Measurements from ENCODE around the gene TTC22. TPM values are rescaled to one million over a fixed set of nuclear protein-coding genes. Genes with fewer than 3 reads are reported as not detected.

Gene TTC22
- total and polyA plus RNA-seq, 12 donors: 0.06 to 1.0 (median 0.15) TPM; not detected in 5

DNA sequence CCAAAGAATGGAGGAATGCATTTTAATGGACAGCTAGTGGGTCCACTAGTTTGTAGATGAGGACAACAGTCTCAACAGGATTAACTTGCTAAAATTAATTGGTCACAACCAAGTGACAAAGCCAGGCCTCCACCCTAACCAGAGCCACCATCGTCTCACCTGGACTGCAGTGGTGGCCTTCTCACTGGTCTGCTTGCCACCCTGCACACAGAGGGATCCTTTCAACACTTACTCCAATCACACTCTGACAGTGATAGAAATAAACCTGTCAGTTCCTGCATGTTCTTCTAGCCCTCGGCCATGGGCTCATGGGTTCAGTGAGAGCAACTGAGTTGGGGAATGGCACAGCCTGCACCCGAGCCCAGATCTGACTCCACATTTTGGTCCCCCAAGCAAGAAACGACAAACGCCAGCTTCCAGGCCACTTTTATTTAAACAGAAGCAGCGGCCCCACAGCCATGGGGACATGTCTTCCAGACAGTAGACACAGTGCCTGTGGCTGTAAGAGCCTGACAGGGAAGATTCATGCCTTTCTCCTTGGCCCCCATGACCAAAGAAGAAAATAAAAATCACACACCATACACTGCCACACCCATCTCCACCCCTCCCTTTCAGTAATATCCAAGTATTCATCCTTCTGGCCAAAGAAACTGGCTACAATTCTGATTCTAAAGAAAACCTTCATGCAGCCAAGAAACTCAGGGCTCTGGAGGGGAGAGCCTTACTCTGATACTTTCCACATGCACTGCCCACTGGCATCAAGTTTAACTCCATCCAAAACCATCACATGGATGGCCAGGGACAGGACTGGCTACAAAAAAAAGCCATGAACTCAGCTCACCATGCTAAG, 48.3 kb upstream of the TTC22 start:
- intact Hi-C loops (cut with DNase I): no loop called here
- TF ChIP-seq, protein P1, sequence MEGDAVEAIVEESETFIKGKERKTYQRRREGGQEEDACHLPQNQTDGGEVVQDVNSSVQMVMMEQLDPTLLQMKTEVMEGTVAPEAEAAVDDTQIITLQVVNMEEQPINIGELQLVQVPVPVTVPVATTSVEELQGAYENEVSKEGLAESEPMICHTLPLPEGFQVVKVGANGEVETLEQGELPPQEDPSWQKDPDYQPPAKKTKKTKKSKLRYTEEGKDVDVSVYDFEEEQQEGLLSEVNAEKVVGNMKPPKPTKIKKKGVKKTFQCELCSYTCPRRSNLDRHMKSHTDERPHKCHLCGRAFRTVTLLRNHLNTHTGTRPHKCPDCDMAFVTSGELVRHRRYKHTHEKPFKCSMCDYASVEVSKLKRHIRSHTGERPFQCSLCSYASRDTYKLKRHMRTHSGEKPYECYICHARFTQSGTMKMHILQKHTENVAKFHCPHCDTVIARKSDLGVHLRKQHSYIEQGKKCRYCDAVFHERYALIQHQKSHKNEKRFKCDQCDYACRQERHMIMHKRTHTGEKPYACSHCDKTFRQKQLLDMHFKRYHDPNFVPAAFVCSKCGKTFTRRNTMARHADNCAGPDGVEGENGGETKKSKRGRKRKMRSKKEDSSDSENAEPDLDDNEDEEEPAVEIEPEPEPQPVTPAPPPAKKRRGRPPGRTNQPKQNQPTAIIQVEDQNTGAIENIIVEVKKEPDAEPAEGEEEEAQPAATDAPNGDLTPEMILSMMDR (IDR thresholded peaks at IDR 0.05): no peak
- Histone ChIP-seq H3K9me3 (no peaks in the 10 kb centered on the region), H3K4me3 (no peak overlapping the region), H3K27me3 (no peaks in the 10 kb centered on the region), H3K27ac (no peak overlapping the region), H3K36me3 (peaks cover 0 to 38% (median 0%) of the 10 kb centered on the region in 9 donors), H3K4me1 (peaks cover 0 to 8% (median 0%) of the 10 kb centered on the region in 9 donors)
- 82 to 89% methylated on average over 6 of the region's 6 CpGs for WGBS, 2 donors
- ATAC-seq (peak in 1 of 8 donors; percentile 6), DNase-seq (no peak)

DNA sequence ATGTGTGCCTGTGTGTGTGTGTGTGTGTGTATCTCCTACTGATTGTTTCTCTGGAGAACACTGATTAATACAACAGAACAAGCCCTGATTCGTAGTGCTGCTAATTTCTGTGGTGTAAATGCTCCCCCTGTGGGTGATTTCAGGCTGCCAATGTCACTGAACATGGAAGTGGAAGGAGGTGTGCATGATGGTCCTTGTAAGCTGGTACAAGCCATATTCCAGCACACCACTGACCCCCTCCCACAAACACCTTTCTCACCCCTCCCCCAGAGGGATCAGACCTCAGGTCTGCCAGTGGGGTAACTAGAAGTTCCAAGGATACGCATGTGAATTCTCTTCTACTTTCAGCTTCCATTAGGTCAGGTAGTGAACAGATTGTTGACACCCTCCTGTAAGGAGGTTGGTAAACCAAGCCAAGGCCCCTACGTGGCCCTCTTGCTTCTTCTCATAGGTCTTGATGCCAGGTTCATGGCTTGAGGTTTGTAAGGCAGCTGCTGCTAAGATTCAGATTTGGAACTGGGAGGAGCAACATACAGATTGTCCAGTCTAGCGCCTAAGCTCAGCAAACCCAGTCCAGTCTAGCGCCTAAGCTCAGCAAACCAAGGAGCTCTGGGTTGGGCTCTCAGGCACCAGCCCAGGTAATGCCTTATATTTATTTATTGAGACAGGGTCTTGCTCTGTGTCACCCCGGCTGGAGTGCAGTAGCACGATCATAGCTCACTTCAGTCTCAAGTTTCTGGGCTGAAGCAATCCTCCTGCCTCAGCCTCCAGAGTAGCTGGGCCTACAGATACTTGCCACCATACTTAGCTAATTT, 47.2 kb upstream of the TTC22 start:
- DNase-seq (no peak), ATAC-seq (no peak)
- H3K27me3 ChIP-seq: no peaks in the 10 kb centered on the region
- no peak overlapping the region for H3K27ac ChIP-seq
- peaks cover 0 to 4% (median 0%) of the 10 kb centered on the region in 11 donors for H3K9me3 ChIP-seq
- WGBS, 2 donors: 89 to 90% methylated on average over 7 of the region's 7 CpGs
- peaks cover 0 to 31% (median 0%) of the 10 kb centered on the region in 9 donors for H3K36me3 ChIP-seq
- intact Hi-C loops (cut with DNase I): no loop called here
- no peak overlapping the region for H3K4me3 ChIP-seq
- TF ChIP-seq, protein P1 (IDR thresholded peaks at IDR 0.05): no peak
- H3K4me1 ChIP-seq: peaks cover 0 to 8% (median 0%) of the 10 kb centered on the region in 9 donors

DNA sequence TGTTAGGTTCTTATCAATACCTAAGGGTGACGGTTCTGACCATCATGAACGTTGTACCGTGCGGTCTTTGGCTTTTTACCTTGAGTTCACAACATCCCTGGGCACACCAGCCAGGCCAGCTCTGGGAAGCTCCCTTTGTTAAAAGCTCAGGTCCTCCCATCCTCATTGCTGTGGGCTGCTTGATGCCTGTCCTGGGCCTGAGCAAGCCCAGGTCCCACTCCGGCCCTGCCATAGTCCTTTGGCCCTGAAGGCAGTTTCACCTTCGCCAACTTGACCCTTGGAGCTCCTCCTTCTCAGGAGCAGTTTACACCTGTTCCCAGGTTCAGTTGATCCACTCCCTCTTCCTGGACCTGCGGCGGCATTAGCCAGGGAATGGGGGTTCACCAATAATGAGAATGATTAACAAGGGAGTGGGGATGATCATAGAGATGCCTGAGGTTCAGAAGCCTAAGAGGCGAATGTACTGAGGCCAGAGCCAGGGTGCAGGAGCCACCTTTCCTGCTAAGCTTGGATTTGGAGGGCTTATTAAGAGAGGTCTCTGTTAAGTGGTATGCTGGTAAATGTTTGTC, 45.7 kb upstream of the TTC22 start:
- TF ChIP-seq, protein P1 (IDR thresholded peaks at IDR 0.05): no peak
- no peak overlapping the region for H3K4me3 ChIP-seq
- H3K9me3 ChIP-seq: peaks cover 0 to 4% (median 0%) of the 10 kb centered on the region in 11 donors
- DNase-seq (no peak), ATAC-seq (no peak)
- no peaks in the 10 kb centered on the region for H3K27me3 ChIP-seq
- 91 to 93% methylated on average over 9 of the region's 9 CpGs for WGBS, 2 donors
- H3K4me1 ChIP-seq: peaks cover 0 to 8% (median 0%) of the 10 kb centered on the region in 9 donors
- no peak overlapping the region for H3K27ac ChIP-seq
- intact Hi-C loops (cut with DNase I): no loop called here
- peaks cover 0 to 17% (median 0%) of the 10 kb centered on the region in 9 donors for H3K36me3 ChIP-seq

DNA sequence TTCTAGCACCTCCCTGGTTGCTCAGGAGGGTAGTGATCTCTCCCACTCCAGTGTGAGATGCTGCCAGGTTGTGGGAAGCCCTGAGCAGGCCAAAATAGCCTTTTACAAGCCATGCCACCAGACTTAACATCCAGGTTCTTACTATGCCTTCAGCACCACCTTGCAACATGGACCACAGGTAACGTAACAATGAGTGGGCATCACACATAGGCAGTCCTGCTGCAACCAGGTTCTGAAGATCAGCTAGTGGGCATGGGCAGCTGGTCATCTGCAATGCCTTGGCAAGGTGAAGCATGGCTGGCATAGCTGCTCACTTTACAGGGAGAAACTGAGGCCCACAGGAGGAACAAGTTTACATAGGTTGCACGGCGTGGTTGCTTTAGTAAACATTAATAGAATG, 45.2 kb upstream of the TTC22 start:
- peaks cover 0 to 8% (median 0%) of the 10 kb centered on the region in 9 donors for H3K4me1 ChIP-seq
- WGBS, 2 donors: 97 to 98% methylated on average over 3 of the region's 3 CpGs
- DNase-seq: no peak
- peaks cover 0 to 12% (median 0%) of the 10 kb centered on the region in 9 donors for H3K36me3 ChIP-seq
- H3K4me3 ChIP-seq: no peak overlapping the region
- ATAC-seq: no peak
- H3K27ac ChIP-seq: no peak overlapping the region
- no peaks in the 10 kb centered on the region for H3K27me3 ChIP-seq
- intact Hi-C loops (cut with DNase I): no loop called here
- peaks cover 0 to 4% (median 0%) of the 10 kb centered on the region in 11 donors for H3K9me3 ChIP-seq
- TF ChIP-seq, protein P1 (IDR thresholded peaks at IDR 0.05): no peak
